ENCODE results near the gene SFRP5. TPM values are rescaled to one million over a fixed set of nuclear protein-coding genes. Genes with fewer than 3 reads are reported as not detected.

The SFRP5 gene
- not detected for total RNA-seq

- Mint-ChIP-seq H3K9me3 (no peaks in the 10 kb centered on the region), H3K4me3 (peak within 1 kb of the TSS; percentile 35), H3K4me1 (ENCODE audit: low read depth) (peaks cover 12% of the 10 kb centered on the region), H3K27ac (no peak within 1 kb of the TSS), H3K27me3 (peaks cover 32% of the 10 kb centered on the region), H3K36me3 (no peaks in the 10 kb centered on the region)
- CTCF ChIA-PET: interaction anchor here (0.7 to 1.5 kb wide), 4 partner anchors 11 to 28 kb away, joined by 3 read pairs; no protein-coding TSS in a partner anchor
- intact Hi-C loops (cut with micrococcal nuclease): no loop called here
- no peak for DNase-seq
- POLR2A ChIA-PET: no interaction called here
Observed at GRCh38 chr10:97771913-97772823, at the start of gene SFRP5. Gene SFRP5 (minus strand): TSS chr10:97771999. CDS start chr10:97771833, 166 bp downstream.

- no peaks in the 10 kb centered on the region for H3K4me1 Mint-ChIP-seq (ENCODE audit: low read depth)
- no peaks in the 10 kb centered on the region for H3K27me3 Mint-ChIP-seq
- CTCF ChIA-PET: no interaction called here
- no peak overlapping the region for H3K27ac Mint-ChIP-seq
- H3K36me3 Mint-ChIP-seq: no peaks in the 10 kb centered on the region
- DNase-seq: no peak
- no peak overlapping the region for H3K4me3 Mint-ChIP-seq
- POLR2A ChIA-PET: no interaction called here
- intact Hi-C loops (cut with micrococcal nuclease): no loop called here
- H3K9me3 Mint-ChIP-seq: no peaks in the 10 kb centered on the region
Observed at GRCh38 chr10:97820096-97820704, 48.4 kb upstream of the SFRP5 start.

GRCh38 chr10:97818572-97818971, 46.8 kb upstream of the SFRP5 start:
- CTCF ChIA-PET: interaction anchor here (0.7 kb wide), 1 partner anchor 51 kb away, joined by 3 read pairs; no protein-coding TSS in a partner anchor

GRCh38 chr10:97816609-97817008, 44.8 kb upstream of the SFRP5 start:
- DNase-seq: no peak
- Mint-ChIP-seq H3K4me3 (no peak overlapping the region), H3K36me3 (no peaks in the 10 kb centered on the region), H3K4me1 (ENCODE audit: low read depth) (no peaks in the 10 kb centered on the region), H3K27me3 (no peaks in the 10 kb centered on the region), H3K27ac (no peak overlapping the region), H3K9me3 (no peaks in the 10 kb centered on the region)
- ChIA-PET CTCF (no interaction called here), POLR2A (no interaction called here)
- intact Hi-C loops (cut with micrococcal nuclease): no loop called here

More at GRCh38 chr10:97818572-97818971, 46.8 kb upstream of the SFRP5 start:
- POLR2A ChIA-PET: no interaction called here
- Mint-ChIP-seq H3K36me3 (no peaks in the 10 kb centered on the region), H3K27ac (no peak overlapping the region), H3K27me3 (no peaks in the 10 kb centered on the region), H3K4me3 (no peak overlapping the region), H3K9me3 (no peaks in the 10 kb centered on the region), H3K4me1 (ENCODE audit: low read depth) (no peaks in the 10 kb centered on the region)
- no peak for DNase-seq
- intact Hi-C loops (cut with micrococcal nuclease): no loop called here

GRCh38 chr10:97814996-97815395, 43.2 kb upstream of the SFRP5 start:
- DNase-seq: no peak
- ChIA-PET POLR2A (no interaction called here), CTCF (no interaction called here)
- Mint-ChIP-seq H3K27me3 (peaks cover 1% of the 10 kb centered on the region), H3K9me3 (no peaks in the 10 kb centered on the region), H3K36me3 (no peaks in the 10 kb centered on the region), H3K4me3 (no peak overlapping the region), H3K27ac (no peak overlapping the region), H3K4me1 (ENCODE audit: low read depth) (no peaks in the 10 kb centered on the region)
- intact Hi-C loops (cut with micrococcal nuclease): no loop called here

- CTCF ChIA-PET: no interaction called here
- Mint-ChIP-seq H3K4me1 (ENCODE audit: low read depth) (no peaks in the 10 kb centered on the region), H3K27me3 (peaks cover 1% of the 10 kb centered on the region), H3K9me3 (no peaks in the 10 kb centered on the region), H3K4me3 (no peak overlapping the region), H3K27ac (no peak overlapping the region), H3K36me3 (no peaks in the 10 kb centered on the region)
- intact Hi-C loops (cut with micrococcal nuclease): no loop called here
- DNase-seq: no peak
- POLR2A ChIA-PET: no interaction called here
Observed at GRCh38 chr10:97813311-97813710, 41.5 kb upstream of the SFRP5 start.

- intact Hi-C loops (cut with micrococcal nuclease): no loop called here
- CTCF ChIA-PET: no interaction called here
- Mint-ChIP-seq H3K4me3 (no peak overlapping the region), H3K4me1 (ENCODE audit: low read depth) (no peaks in the 10 kb centered on the region), H3K27me3 (peaks cover 1% of the 10 kb centered on the region), H3K36me3 (no peaks in the 10 kb centered on the region), H3K9me3 (no peaks in the 10 kb centered on the region), H3K27ac (no peak overlapping the region)
- no peak for DNase-seq
- POLR2A ChIA-PET: no interaction called here
Observed at GRCh38 chr10:97812696-97813095, 40.9 kb upstream of the SFRP5 start.

GRCh38 chr10:97811958-97812357, 40.2 kb upstream of the SFRP5 start:
- H3K9me3 Mint-ChIP-seq: no peaks in the 10 kb centered on the region
- no peaks in the 10 kb centered on the region for H3K36me3 Mint-ChIP-seq
- H3K27ac Mint-ChIP-seq: no peak overlapping the region
- H3K4me1 Mint-ChIP-seq (ENCODE audit: low read depth): no peaks in the 10 kb centered on the region
- DNase-seq: no peak
- ChIA-PET CTCF (interaction anchor here (0.9 kb wide), 1 partner anchor 58 kb away, joined by 3 read pairs; no protein-coding TSS in a partner anchor), POLR2A (no interaction called here)
- intact Hi-C loops (cut with micrococcal nuclease): no loop called here
- no peak overlapping the region for H3K4me3 Mint-ChIP-seq
- H3K27me3 Mint-ChIP-seq: peaks cover 1% of the 10 kb centered on the region

- H3K27ac Mint-ChIP-seq: no peak overlapping the region
- ChIA-PET CTCF (no interaction called here), POLR2A (no interaction called here)
- no peaks in the 10 kb centered on the region for H3K4me1 Mint-ChIP-seq (ENCODE audit: low read depth)
- H3K9me3 Mint-ChIP-seq: no peaks in the 10 kb centered on the region
- intact Hi-C loops (cut with micrococcal nuclease): no loop called here
- no peak overlapping the region for H3K4me3 Mint-ChIP-seq
- no peaks in the 10 kb centered on the region for H3K36me3 Mint-ChIP-seq
- H3K27me3 Mint-ChIP-seq: peaks cover 1% of the 10 kb centered on the region
- DNase-seq: no peak
Observed at GRCh38 chr10:97810446-97810845, 38.6 kb upstream of the SFRP5 start.

- H3K9me3 Mint-ChIP-seq: no peaks in the 10 kb centered on the region
- H3K4me3 Mint-ChIP-seq: no peak overlapping the region
- POLR2A ChIA-PET: no interaction called here
- intact Hi-C loops (cut with micrococcal nuclease): no loop called here
- no peaks in the 10 kb centered on the region for H3K4me1 Mint-ChIP-seq (ENCODE audit: low read depth)
- H3K36me3 Mint-ChIP-seq: no peaks in the 10 kb centered on the region
- peaks cover 1% of the 10 kb centered on the region for H3K27me3 Mint-ChIP-seq
- H3K27ac Mint-ChIP-seq: no peak overlapping the region
- DNase-seq: no peak
- CTCF ChIA-PET: interaction anchor here (1.5 to 1.7 kb wide), 2 partner anchors 14 to 63 kb away, joined by 4 to 6 read pairs; no protein-coding TSS in a partner anchor
Observed at GRCh38 chr10:97805949-97806348, 34.1 kb upstream of the SFRP5 start.

GRCh38 chr10:97805096-97805884, 33.5 kb upstream of the SFRP5 start:
- Mint-ChIP-seq H3K4me1 (ENCODE audit: low read depth) (no peaks in the 10 kb centered on the region), H3K4me3 (no peak overlapping the region), H3K27me3 (no peaks in the 10 kb centered on the region), H3K36me3 (no peaks in the 10 kb centered on the region), H3K9me3 (no peaks in the 10 kb centered on the region), H3K27ac (no peak overlapping the region)
- no peak for DNase-seq
- ChIA-PET CTCF (interaction anchor here (1.5 to 1.7 kb wide), 2 partner anchors 13 to 64 kb away, joined by 4 to 6 read pairs; no protein-coding TSS in a partner anchor), POLR2A (no interaction called here)
- intact Hi-C loops (cut with micrococcal nuclease): no loop called here

- no peak overlapping the region for H3K4me3 Mint-ChIP-seq
- peaks cover 10% of the 10 kb centered on the region for H3K4me1 Mint-ChIP-seq (ENCODE audit: low read depth)
- peaks cover 14% of the 10 kb centered on the region for H3K9me3 Mint-ChIP-seq
- intact Hi-C loops (cut with micrococcal nuclease): no loop called here
- ChIA-PET CTCF (interaction anchor here (1.3 to 1.5 kb wide), 2 partner anchors 9 to 68 kb away, joined by 7 to 9 read pairs; no protein-coding TSS in a partner anchor), POLR2A (no interaction called here)
- H3K27ac Mint-ChIP-seq: no peak overlapping the region
- H3K36me3 Mint-ChIP-seq: peaks cover 3% of the 10 kb centered on the region
- no peaks in the 10 kb centered on the region for H3K27me3 Mint-ChIP-seq
- no peak for DNase-seq
Observed at GRCh38 chr10:97801422-97801821, 29.6 kb upstream of the SFRP5 start.
